Stimulated activated CD8-positive, alpha-beta memory T cell treated with anti-CD3 and anti-CD28 coated beads, Interleukin-2, amount 100 ng/mL, for 48 hours (primary cell): Measurements from ENCODE around the gene ABCC2.
"Not testable (repeated sequence)": the region's sequence is repeated elsewhere in the genome, so short reads cannot be mapped to it uniquely, and the experiment has no call there.

Experiments used
- DNase-seq, 2 donors: peaks; one replicate each; pipeline ENCODE4 v3.0.0-alpha.2; 2020; ENCODE audit warnings: low read depth in 2 of 2

Gene ABCC2

GRCh38 chr10:99853655-99854054 lies 71.2 kb downstream of the ABCC2 start:
- DNase-seq, result no peak

DNA sequence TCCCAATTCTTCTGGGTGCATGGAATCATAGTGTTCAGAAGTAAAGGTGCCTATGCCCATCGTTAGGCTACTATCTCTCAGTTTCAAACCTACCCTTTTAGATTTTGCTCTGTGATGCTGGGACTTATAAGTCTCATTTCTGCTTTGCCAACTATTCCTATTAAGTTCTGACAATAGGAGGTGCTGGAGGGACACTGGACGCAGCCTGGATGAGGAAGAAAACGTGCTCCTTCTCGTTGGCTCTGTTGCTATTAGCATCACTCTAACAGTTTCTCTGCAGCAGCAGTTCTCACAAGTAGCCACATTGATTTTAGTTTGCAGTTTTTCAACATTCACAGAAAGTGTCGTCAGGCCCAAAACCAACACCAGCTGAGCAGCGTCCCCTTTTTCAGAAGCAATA lies 72.4 kb downstream of the ABCC2 start:
- DNase-seq, result no peak

GRCh38 chr10:99855479-99856071 lies 73.1 kb downstream of the ABCC2 start:
- DNase-seq, result no peak

GRCh38 chr10:99858849-99859248 lies 76.4 kb downstream of the ABCC2 start:
- no peak for DNase-seq

- no peak for DNase-seq
Measured at GRCh38 chr10:99859585-99859984, 77.1 kb downstream of the ABCC2 start.

DNA sequence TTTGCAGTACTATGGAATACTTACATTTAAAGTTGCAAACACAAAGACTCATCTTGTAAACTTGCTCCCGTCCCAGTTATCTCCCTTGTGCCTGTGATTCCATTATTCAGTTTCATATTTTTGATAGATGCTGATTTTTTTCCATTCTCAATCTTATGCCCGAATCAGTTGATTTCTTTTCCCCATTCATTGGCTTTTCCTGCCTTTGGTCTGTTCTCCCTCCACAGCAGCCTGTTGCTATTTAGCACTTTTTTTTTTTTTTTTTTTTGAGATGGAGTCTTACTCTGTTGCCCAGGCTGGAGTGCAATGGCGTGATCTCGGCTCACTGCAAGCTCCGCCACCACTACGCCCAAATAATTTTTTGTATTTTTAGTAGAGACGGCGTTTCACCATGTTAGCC lies 78.0 kb downstream of the ABCC2 start:
- DNase-seq, result no peak

- not testable (repeated sequence) for DNase-seq
Measured at GRCh38 chr10:99863535-99864240, 81.2 kb downstream of the ABCC2 start.

DNA sequence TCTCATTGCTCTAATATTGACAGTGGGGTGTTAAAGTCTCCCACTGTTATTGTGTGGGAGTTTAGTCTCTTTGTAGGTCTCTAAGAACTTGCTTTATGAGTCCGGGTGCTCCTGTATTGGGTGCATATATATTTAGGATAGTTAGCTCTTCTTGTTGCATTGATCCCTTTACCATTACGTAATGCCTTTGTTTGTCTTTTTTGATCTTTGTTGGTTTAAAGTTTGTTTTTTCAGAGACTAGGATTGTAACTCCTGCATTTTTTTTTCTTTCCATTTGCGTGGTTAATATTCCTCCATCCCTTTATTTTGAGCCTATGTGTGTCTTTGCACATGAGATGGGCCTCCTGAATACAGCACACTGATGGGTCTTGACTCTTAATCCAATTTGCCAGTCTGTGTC lies 84.8 kb downstream of the ABCC2 start:
- not testable (repeated sequence) for DNase-seq

GRCh38 chr10:99869581-99870122 lies 87.2 kb downstream of the ABCC2 start:
- no peak for DNase-seq

DNA sequence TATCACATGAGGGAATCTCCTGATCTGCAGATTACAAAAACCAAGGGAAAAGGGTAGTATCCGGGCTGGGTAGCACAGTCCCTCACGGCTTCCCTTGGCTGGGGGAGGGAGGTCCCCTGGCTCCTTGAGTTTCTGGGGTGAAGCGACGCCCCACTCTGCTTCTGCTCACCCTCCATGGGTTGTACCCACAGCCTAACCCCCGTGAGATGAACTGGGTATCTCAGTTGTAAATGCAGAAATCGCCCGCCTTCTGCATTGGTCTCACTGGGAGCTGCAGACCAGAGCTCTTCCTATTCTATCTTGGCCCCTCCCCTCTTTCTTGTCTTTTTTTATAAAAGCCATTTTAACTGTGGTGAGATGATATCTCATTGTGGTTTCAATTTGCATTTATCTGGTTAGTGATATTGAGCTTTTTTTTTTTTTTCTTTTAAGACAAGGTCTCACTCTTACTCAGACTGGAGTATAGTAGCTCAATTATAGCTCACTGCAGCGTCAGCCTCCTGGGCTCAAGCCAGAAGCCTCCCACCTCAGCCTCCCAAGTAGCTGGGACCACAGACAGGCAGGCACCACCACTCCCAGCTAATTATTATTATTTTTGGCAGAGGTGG lies 87.8 kb downstream of the ABCC2 start:
- DNase-seq, result peak in 1 of 2 donors; percentile 35

GRCh38 chr10:99872367-99873162 lies 90.1 kb downstream of the ABCC2 start:
- DNase-seq, result no peak

DNA sequence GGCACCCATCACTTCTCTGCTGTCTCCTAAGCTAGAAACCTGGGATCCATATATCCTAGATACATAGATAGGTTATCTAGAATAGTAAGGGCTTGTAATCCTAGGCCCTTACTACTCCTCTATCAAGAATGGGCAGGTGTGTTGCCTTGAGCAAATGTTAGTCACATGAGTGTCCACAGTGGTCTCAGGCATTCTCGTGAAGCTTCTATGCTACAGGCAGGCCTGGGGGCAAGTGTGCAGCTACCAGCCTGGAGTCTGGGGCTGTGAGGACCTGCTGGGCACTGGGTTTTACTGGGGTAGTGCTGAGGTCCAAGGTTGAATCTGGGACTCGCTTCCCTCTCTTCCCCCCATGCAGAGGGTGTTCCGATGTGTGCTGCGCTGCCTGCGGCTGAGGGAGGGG lies 91.4 kb downstream of the ABCC2 start:
- DNase-seq, result no peak

DNA sequence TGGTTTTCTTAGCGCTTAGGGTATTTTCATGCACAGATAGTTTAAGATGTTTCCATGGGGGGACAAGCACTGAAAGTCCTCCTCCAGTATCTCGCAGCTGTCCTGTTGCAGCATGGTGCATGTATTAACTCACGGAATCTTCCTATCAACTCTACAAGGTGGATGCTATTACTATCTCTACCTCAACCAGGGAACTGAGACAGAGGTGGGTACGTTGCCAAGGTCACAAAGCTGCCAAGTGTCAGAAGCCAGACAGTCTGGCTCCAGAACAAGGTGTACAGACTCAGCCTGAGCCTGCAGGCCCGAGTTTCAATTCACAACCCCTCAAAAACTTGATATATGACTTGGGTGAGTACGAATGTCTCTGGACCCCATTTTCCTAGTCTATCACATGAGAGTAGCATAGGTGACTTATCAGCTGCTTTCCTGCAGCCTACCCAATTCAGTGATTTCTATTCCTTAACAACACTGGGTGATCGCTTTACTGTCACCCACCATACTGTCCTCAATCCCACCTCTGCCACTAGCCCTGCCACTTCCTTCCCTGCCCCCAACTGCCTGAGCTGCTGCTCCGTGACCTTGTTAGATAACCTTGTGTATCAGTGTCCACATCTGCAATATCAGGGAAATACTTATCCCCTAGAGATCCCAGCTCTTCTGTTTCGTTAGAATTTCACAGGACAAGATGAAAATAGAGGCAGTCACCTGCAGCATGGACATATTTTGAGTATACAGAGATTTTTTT lies 92.1 kb downstream of the ABCC2 start:
- DNase-seq, result no peak

DNA sequence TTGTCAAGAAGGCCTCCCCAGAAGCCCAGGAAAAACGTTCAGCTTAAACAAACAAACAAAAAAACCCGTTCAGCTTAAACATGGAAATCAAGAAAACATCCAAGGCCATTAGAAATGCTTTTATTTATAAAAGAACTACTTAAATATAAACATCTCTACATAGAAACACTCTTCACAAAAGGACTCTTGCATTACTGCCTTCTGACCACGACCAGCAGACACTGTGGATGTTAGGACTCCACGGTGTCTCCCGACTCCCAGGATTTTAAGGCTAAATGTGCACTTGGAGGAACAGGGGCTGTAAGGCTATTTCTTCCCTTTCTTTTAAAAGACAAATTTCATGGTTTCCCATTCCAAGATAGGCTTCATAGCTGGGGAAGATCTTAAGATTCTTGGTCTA lies 93.0 kb downstream of the ABCC2 start:
- no peak for DNase-seq

GRCh38 chr10:99880080-99880835 lies 97.8 kb downstream of the ABCC2 start:
- DNase-seq, result no peak

DNA sequence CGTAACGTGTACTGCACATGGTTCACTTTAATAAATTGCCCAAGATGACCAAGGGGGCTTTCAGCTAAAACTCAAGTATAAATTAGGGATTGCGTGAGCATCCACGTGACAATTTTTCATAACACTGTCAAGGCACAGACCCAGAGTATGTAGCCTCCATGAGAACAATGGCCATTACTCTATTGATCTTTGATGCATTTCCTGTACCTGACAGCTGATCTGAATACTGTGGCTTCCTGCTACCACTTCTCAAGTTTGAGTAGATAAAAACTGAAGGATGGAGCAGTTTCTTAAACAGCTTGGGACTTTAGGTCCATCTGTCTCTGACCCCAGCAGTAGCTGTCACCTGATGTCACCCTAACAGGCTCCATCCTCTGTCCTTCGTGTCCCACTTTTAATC lies 98.9 kb downstream of the ABCC2 start:
- DNase-seq, result no peak

- no peak for DNase-seq
Measured at GRCh38 chr10:99883523-99883922, 101.1 kb downstream of the ABCC2 start.

DNA sequence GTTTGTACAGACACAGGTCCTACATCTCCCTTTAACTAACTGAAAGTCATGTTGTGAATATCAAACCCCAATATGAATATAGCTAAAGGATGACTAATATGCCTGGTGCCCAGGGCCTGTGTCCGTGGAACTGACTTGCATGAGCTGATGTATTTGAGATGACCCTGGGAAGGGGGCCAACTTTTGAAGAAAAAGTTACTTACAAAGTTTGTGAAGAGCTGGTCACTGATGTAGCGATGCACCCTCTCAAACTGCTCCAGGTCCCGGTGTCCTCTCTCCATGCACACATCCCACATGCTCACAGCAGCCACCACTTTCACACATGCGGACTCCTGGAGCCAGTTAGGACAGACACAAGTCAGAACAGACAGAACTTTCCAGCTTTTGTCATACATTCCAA lies 106.2 kb downstream of the ABCC2 start:
- DNase-seq, result no peak

- no peak for DNase-seq
Measured at GRCh38 chr10:99894613-99895012, 112.2 kb downstream of the ABCC2 start.

DNA sequence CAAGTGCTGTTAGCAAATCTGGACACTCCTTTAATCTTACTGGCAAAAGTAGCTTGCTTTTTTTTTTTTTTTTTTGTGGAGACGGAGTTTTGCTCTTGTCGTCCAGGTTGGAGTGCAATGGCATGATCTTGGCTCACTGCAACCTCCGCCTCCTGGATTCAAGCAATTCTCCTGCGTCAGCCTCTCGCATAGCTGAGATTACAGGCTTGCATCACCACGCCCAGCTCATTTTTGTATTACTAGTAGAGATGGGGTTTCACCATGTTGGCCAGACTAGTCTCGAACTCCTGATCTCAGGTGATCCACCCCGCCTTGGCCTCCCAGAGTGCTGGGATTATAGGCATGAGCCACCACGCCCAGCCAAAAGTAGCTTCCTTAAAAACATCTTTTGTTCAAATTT lies 112.6 kb downstream of the ABCC2 start:
- not testable (repeated sequence) for DNase-seq

GRCh38 chr10:99895867-99896266 lies 113.4 kb downstream of the ABCC2 start:
- DNase-seq, result no peak
